ENCODE data around the gene RUNX2.

DNA sequence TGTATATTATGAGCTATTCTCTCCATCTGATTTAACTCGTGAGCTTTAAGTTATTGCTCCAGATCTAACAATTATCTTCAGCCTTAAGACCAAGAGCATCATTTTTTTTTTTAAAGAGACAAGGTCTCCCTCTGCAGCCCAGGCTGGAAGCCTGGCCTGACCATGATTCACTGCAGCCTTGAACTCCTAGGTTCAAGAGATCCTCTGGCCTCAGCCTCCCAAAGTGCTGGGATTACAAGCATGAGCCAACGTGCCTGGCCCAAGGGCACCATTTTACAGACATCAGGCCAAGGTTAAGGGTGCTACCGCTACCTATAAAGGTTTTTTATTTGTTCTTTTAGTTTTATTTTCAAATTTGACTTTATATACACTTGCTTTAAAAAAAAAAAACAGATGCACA is 47.3 kb downstream of the RUNX2 start:
- TF ChIP-seq, protein P1, sequence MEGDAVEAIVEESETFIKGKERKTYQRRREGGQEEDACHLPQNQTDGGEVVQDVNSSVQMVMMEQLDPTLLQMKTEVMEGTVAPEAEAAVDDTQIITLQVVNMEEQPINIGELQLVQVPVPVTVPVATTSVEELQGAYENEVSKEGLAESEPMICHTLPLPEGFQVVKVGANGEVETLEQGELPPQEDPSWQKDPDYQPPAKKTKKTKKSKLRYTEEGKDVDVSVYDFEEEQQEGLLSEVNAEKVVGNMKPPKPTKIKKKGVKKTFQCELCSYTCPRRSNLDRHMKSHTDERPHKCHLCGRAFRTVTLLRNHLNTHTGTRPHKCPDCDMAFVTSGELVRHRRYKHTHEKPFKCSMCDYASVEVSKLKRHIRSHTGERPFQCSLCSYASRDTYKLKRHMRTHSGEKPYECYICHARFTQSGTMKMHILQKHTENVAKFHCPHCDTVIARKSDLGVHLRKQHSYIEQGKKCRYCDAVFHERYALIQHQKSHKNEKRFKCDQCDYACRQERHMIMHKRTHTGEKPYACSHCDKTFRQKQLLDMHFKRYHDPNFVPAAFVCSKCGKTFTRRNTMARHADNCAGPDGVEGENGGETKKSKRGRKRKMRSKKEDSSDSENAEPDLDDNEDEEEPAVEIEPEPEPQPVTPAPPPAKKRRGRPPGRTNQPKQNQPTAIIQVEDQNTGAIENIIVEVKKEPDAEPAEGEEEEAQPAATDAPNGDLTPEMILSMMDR (IDR thresholded peaks at IDR 0.05): no peak
- no peak for TF ChIP-seq POLR2A (IDR thresholded peaks at IDR 0.05)

Measured in Peyer's patch (tissue), 4 donors.